ENCODE results near the gene ENOX1. TPM values are rescaled to one million over a fixed set of nuclear protein-coding genes. Genes with fewer than 3 reads are reported as not detected.
"Not testable (repeated sequence)": the region's sequence is repeated elsewhere in the genome, so short reads cannot be mapped to it uniquely, and the experiment has no call there.

The ENOX1 gene
- total and polyA plus RNA-seq, 2 of the 8 experiments (the other 6 are each of a cell fraction or from before 2014, with no cell fraction given) = 0.23 to 0.37 TPM

DNA sequence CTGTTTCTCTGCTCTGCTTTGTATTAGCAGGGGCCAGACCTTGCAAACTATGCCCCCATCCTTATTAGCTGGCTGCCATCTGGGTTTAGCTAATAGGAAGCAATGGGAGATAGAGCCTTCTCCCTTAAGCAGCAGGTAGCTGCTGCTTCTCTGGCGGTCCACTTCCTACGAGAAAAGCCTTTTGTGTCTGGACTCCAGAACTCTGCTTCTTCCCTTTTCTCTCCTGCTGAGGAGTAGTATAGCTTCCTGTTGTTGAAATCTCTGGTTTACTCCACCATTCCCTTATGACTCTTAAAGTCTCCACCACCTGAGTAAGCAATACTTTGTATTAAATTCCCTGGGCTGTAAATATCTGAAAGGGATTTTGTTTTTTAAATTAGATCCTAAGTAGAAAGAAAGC, 616.3 kb downstream of the ENOX1 start:
- DNase-seq (ENCODE audit: low read depth in 1 of 2, low spot score in 2 of 2) = no peak
- no peak overlapping the region for H2BK20ac ChIP-seq (ENCODE audit: low read length)

DNA sequence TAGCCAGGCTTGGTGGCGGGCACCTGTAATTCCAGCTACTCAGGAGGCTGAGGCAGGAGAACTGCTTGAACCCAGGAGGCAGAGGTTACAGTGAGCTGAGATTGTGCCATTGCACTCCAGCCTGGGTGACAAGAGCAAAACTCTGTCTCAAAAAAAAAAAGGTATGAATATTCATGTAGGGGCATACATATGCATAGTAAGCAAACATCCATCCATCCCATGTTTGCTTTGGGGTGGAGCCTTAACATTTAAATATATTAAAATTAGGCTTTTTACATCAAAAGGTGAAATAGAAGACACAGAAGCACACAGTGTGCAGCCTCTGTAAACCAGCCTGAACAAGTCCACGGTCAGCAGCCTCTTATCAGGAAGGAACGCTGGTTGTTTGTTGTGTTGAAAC, 618.3 kb downstream of the ENOX1 start:
- H3K56ac ChIP-seq (replicated peaks; ENCODE audit: insufficient read length, low read depth, low read length); H3K79me1 ChIP-seq (ENCODE audit: low read depth, low read length); H2BK5ac ChIP-seq (ENCODE audit: low read depth, low read length); H2BK120ac ChIP-seq (replicated peaks; ENCODE audit: low read depth, low read length); H3K18ac ChIP-seq (ENCODE audit: extremely low read depth, low read length); H2AFZ ChIP-seq (ENCODE audit: low read length); H3K4ac ChIP-seq (replicated peaks; ENCODE audit: insufficient read length, low read depth, low read length); H4K8ac ChIP-seq (ENCODE audit: extremely low read depth, insufficient read depth, low read length); H4K91ac ChIP-seq (replicated peaks; ENCODE audit: insufficient read length, low read length); H4K5ac ChIP-seq (ENCODE audit: insufficient read length, low read depth, low read length); POLR2A ChIA-PET (ENCODE audit: partially characterized antibody); H3K27me3 ChIP-seq (replicated peaks in 1 of 4; ENCODE audit: control insufficient read depth in 3 of 4, extremely low read depth in 1 of 4, insufficient read depth in 3 of 4, low read length in 3 of 4); H4K20me1 ChIP-seq (replicated peaks in 1 of 2; ENCODE audit: control insufficient read depth in 1 of 2, insufficient read depth in 2 of 2, low read length in 2 of 2); H2BK20ac ChIP-seq (ENCODE audit: low read length); FAIRE-seq; H3K79me2 ChIP-seq (ENCODE audit: control insufficient read depth in 1 of 2, insufficient read depth in 2 of 2, low read length in 2 of 2); H3K4me3 ChIP-seq (ENCODE audit: extremely low read depth in 1 of 4, insufficient read depth in 2 of 4, low read depth in 3 of 4, low read length in 4 of 4); H3K4me2 ChIP-seq (ENCODE audit: insufficient read depth in 1 of 2, low read depth in 2 of 2, low read length in 2 of 2); H2AK5ac ChIP-seq (ENCODE audit: low read depth, low read length); H3K9ac ChIP-seq (replicated peaks in 1 of 4; ENCODE audit: extremely low read depth in 1 of 4, low read depth in 3 of 4, low read length in 3 of 4); H2BK15ac ChIP-seq (ENCODE audit: low read length); H2BK12ac ChIP-seq (ENCODE audit: low read depth, low read length); DNase-seq (ENCODE audit: low read depth in 1 of 2, low spot score in 2 of 2); H3K36me3 ChIP-seq (ENCODE audit: control insufficient read depth in 2 of 4, insufficient read depth in 4 of 4, low read length in 3 of 4); H3K23ac ChIP-seq (ENCODE audit: insufficient read length); H3K23me2 ChIP-seq (ENCODE audit: low read depth, low read length); H3K9me3 ChIP-seq (ENCODE audit: insufficient read depth in 2 of 2, low read depth in 1 of 2, low read length in 1 of 2); H3K4me1 ChIP-seq (replicated peaks in 1 of 4; ENCODE audit: control insufficient read depth in 3 of 4, insufficient read depth in 4 of 4, low read length in 3 of 4); H3K14ac ChIP-seq (ENCODE audit: insufficient read length); H3K27ac ChIP-seq (ENCODE audit: low read depth, low read length): not testable (repeated sequence)
- CTCF ChIA-PET (ENCODE audit: partially characterized antibody) = interaction anchor here (1.3 kb wide), 1 partner anchor 141 kb away, joined by 5 read pairs; no protein-coding TSS in a partner anchor
- 84% methylated on average over 3 of the region's 3 CpGs; no CpG with 5 or more reads in 1 of the 2 experiments for WGBS, 2 experiments (ENCODE audit: extremely low coverage in 1 of 2, insufficient coverage in 1 of 2, insufficient read length in 1 of 2, insufficient replicate concordance in 2 of 2, low coverage in 1 of 2, low lambda C conversion rate in 2 of 2, missing lambda C conversion rate in 1 of 2)

More for the DNA sequence above, 616.3 kb downstream of the ENOX1 start:
- no peak overlapping the region for H3K18ac ChIP-seq (ENCODE audit: extremely low read depth, low read length)
- no peak overlapping the region for H2BK120ac ChIP-seq (replicated peaks; ENCODE audit: low read depth, low read length)
- H3K79me1 ChIP-seq (ENCODE audit: low read depth, low read length) = no peaks in the 10 kb centered on the region
- no peak overlapping the region for H2BK5ac ChIP-seq (ENCODE audit: low read depth, low read length)
- ChIA-PET CTCF (ENCODE audit: partially characterized antibody) (no interaction called here), POLR2A (ENCODE audit: partially characterized antibody) (no interaction called here)
- no peak overlapping the region for H2AK5ac ChIP-seq (ENCODE audit: low read depth, low read length)
- H3K79me2 ChIP-seq (ENCODE audit: control insufficient read depth in 1 of 2, insufficient read depth in 2 of 2, low read length in 2 of 2) = no peaks in the 10 kb centered on the region
- H4K91ac ChIP-seq (replicated peaks; ENCODE audit: insufficient read length, low read length) = no peak overlapping the region
- no peak overlapping the region for H3K56ac ChIP-seq (replicated peaks; ENCODE audit: insufficient read length, low read depth, low read length)
- H3K23ac ChIP-seq (ENCODE audit: insufficient read length) = no peak overlapping the region
- H3K27ac ChIP-seq (ENCODE audit: low read depth, low read length) = no peak overlapping the region
- no peak overlapping the region for H4K5ac ChIP-seq (ENCODE audit: insufficient read length, low read depth, low read length)
- H3K9me3 ChIP-seq (ENCODE audit: insufficient read depth in 2 of 2, low read depth in 1 of 2, low read length in 1 of 2) = peaks cover 0 to 2% of the 10 kb centered on the region in 2 experiments; a peak in 1 of 4 replicates
- TF ChIP-seq CHD2 (IDR thresholded peaks at IDR 0.05; ENCODE audit: low read length) (no peak), POLR2AphosphoS5 (IDR thresholded peaks at IDR 0.05; ENCODE audit: low read depth, low read length) (no peak), JUND (IDR thresholded peaks at IDR 0.05; ENCODE audit: low read length) (no peak)
- no peak overlapping the region for H2AFZ ChIP-seq (ENCODE audit: low read length)
- no peak overlapping the region for H3K14ac ChIP-seq (ENCODE audit: insufficient read length)
- H3K4me3 ChIP-seq (ENCODE audit: extremely low read depth in 1 of 4, insufficient read depth in 2 of 4, low read depth in 3 of 4, low read length in 4 of 4) = no peak overlapping the region
- H3K4me2 ChIP-seq (ENCODE audit: insufficient read depth in 1 of 2, low read depth in 2 of 2, low read length in 2 of 2) = no peak overlapping the region
- no peaks in the 10 kb centered on the region for H3K36me3 ChIP-seq (ENCODE audit: control insufficient read depth in 2 of 4, insufficient read depth in 4 of 4, low read length in 3 of 4)
- no peak overlapping the region for H3K4ac ChIP-seq (replicated peaks; ENCODE audit: insufficient read length, low read depth, low read length)
- H3K4me1 ChIP-seq (replicated peaks in 1 of 4; ENCODE audit: control insufficient read depth in 3 of 4, insufficient read depth in 4 of 4, low read length in 3 of 4) = no peaks in the 10 kb centered on the region; a peak in 1 of 7 replicates
- no peak overlapping the region for H3K9ac ChIP-seq (replicated peaks in 1 of 4; ENCODE audit: extremely low read depth in 1 of 4, low read depth in 3 of 4, low read length in 3 of 4)
- H3K23me2 ChIP-seq (ENCODE audit: low read depth, low read length) = no peaks in the 10 kb centered on the region
- no peak overlapping the region for H2BK12ac ChIP-seq (ENCODE audit: low read depth, low read length)
- FAIRE-seq = no peak
- WGBS, 2 experiments (ENCODE audit: extremely low coverage in 1 of 2, insufficient coverage in 1 of 2, insufficient read length in 1 of 2, insufficient replicate concordance in 2 of 2, low coverage in 1 of 2, low lambda C conversion rate in 2 of 2, missing lambda C conversion rate in 1 of 2) = 48% methylated on average over 2 of the region's 2 CpGs; no CpG with 5 or more reads in 1 of the 2 experiments
- H3K27me3 ChIP-seq (replicated peaks in 1 of 4; ENCODE audit: control insufficient read depth in 3 of 4, extremely low read depth in 1 of 4, insufficient read depth in 3 of 4, low read length in 3 of 4) = no peaks in the 10 kb centered on the region
- H4K8ac ChIP-seq (ENCODE audit: extremely low read depth, insufficient read depth, low read length) = no peak overlapping the region
- no peak overlapping the region for H2BK15ac ChIP-seq (ENCODE audit: low read length)
- H4K20me1 ChIP-seq (replicated peaks in 1 of 2; ENCODE audit: control insufficient read depth in 1 of 2, insufficient read depth in 2 of 2, low read length in 2 of 2) = no peaks in the 10 kb centered on the region

Measured in H1 (cell line).